ENCODE measurements around the gene HNRNPUL2.

Gene HNRNPUL2

GRCh38 chr11:62710001-62710345, 17.3 kb downstream of the HNRNPUL2 start:
- TF ChIP-seq TEAD4 (IDR thresholded peaks at IDR 0.05), result no peak
- TF ChIP-seq USF1 (IDR thresholded peaks at IDR 0.05), result no peak
- TF ChIP-seq REST (IDR thresholded peaks at IDR 0.05; ENCODE audit: low read depth), result no peak

GRCh38 chr11:62709247-62710000, 17.8 kb downstream of the HNRNPUL2 start:
- no peak for TF ChIP-seq CEBPB (IDR thresholded peaks at IDR 0.05)
- peak; percentile 77 for TF ChIP-seq YY1 (IDR thresholded peaks at IDR 0.05; ENCODE audit: low read depth)

GRCh38 chr11:62708793-62709192, 18.5 kb downstream of the HNRNPUL2 start:
- TF ChIP-seq RAD21 (IDR thresholded peaks at IDR 0.05; ENCODE audit: low read depth) (no peak), ZBTB7A (IDR thresholded peaks at IDR 0.05; ENCODE audit: low read depth) (no peak), TCF12 (IDR thresholded peaks at IDR 0.05; ENCODE audit: low read depth) (no peak), EP300 (IDR thresholded peaks at IDR 0.05; ENCODE audit: borderline replicate concordance) (no peak), TAF1 (IDR thresholded peaks at IDR 0.05; ENCODE audit: low read depth) (no peak), EGR1 (IDR thresholded peaks at IDR 0.05) (no peak)

- TF ChIP-seq EP300 (IDR thresholded peaks at IDR 0.05; ENCODE audit: borderline replicate concordance) (no peak), CREB1 (IDR thresholded peaks at IDR 0.05; ENCODE audit: low read depth) (no peak), MAX (IDR thresholded peaks at IDR 0.05) (no peak), TEAD4 (IDR thresholded peaks at IDR 0.05) (no peak), CEBPB (IDR thresholded peaks at IDR 0.05) (no peak), NFIC (IDR thresholded peaks at IDR 0.05) (no peak), ZBTB7A (IDR thresholded peaks at IDR 0.05; ENCODE audit: low read depth) (no peak), TAF1 (IDR thresholded peaks at IDR 0.05; ENCODE audit: low read depth) (no peak), EGR1 (IDR thresholded peaks at IDR 0.05) (no peak), USF1 (IDR thresholded peaks at IDR 0.05) (no peak), FOXM1 (IDR thresholded peaks at IDR 0.05; ENCODE audit: borderline replicate concordance, low read depth) (no peak), RAD21 (IDR thresholded peaks at IDR 0.05; ENCODE audit: low read depth) (no peak), TCF12 (IDR thresholded peaks at IDR 0.05; ENCODE audit: low read depth) (no peak), YY1 (IDR thresholded peaks at IDR 0.05; ENCODE audit: low read depth) (no peak), REST (IDR thresholded peaks at IDR 0.05; ENCODE audit: low read depth) (no peak)
These were observed 18.9 kb downstream of the HNRNPUL2 start for GRCh38 chr11:62708392-62708791.

GRCh38 chr11:62707277-62707861, 19.9 kb downstream of the HNRNPUL2 start, which contains the start of the genes BSCL2 and GNG3:
Gene BSCL2 (minus strand): TSS chr11:62707424. CDS start chr11:62707195, 229 bp downstream.
Gene GNG3 (plus strand): TSS chr11:62707676. CDS start chr11:62708296, 620 bp downstream.
- TF ChIP-seq REST (IDR thresholded peaks at IDR 0.05; ENCODE audit: low read depth) (no peak), USF1 (IDR thresholded peaks at IDR 0.05) (no peak), TCF12 (IDR thresholded peaks at IDR 0.05; ENCODE audit: low read depth) (no peak), FOXM1 (IDR thresholded peaks at IDR 0.05; ENCODE audit: borderline replicate concordance, low read depth) (no peak), NFIC (IDR thresholded peaks at IDR 0.05) (no peak), EGR1 (IDR thresholded peaks at IDR 0.05) (no peak), EP300 (IDR thresholded peaks at IDR 0.05; ENCODE audit: borderline replicate concordance) (no peak)

All from Ishikawa (cell line).